Endothelial cell (in vitro differentiated cells): ENCODE data around the gene SLC19A3. TPM values are rescaled to one million over a fixed set of nuclear protein-coding genes. Genes with fewer than 3 reads are reported as not detected.

Experiments used
- DNase-seq: peaks from one replicate; pipeline ENCODE4 v3.0.0; 2021; ENCODE audit warnings: low spot score
- H3K27ac Mint-ChIP-seq: one replicate; pipeline ENCODE4 v1.8.0; 2021; ENCODE audit warnings: mixed read lengths, inconsistent platforms; ENCODE audit not compliant: unreplicated experiment
- H3K27me3 Mint-ChIP-seq: one replicate; pipeline ENCODE4 v1.8.0; 2021; ENCODE audit warnings: mild to moderate bottlenecking, moderate library complexity, mixed read lengths, inconsistent platforms; ENCODE audit not compliant: unreplicated experiment
- H3K36me3 Mint-ChIP-seq: one replicate; pipeline ENCODE4 v1.8.0; 2021; ENCODE audit warnings: mild to moderate bottlenecking, low read depth, mixed read lengths, inconsistent platforms; ENCODE audit not compliant: unreplicated experiment
- H3K4me1 Mint-ChIP-seq: one replicate; pipeline ENCODE4 v1.8.0; 2021; ENCODE audit warnings: mild to moderate bottlenecking, mixed read lengths, inconsistent platforms; ENCODE audit not compliant: unreplicated experiment
- H3K4me3 Mint-ChIP-seq: one replicate; pipeline ENCODE4 v1.8.0; 2021; ENCODE audit warnings: mild to moderate bottlenecking, mixed read lengths, inconsistent platforms; ENCODE audit not compliant: unreplicated experiment
- H3K9me3 Mint-ChIP-seq: one replicate; pipeline ENCODE4 v1.8.0; 2021; ENCODE audit warnings: mixed read lengths, inconsistent platforms; ENCODE audit not compliant: unreplicated experiment
- total RNA-seq: library from RNA; stranded (reverse); fragmentation: NEBNext Ultra II Directional; extraction: Animal tissue kit (Norgen Biotek cat#: 25700); gene quantifications from one replicate; pipeline ENCODE4 v1.2.1, GENCODE V29; 2021; ENCODE audit not compliant: unreplicated experiment
- TF ChIP-seq, protein P1 (sequence below): fragments of 200-600 bp; sonication (generic); IDR thresholded peaks from one replicate; pipeline ENCODE4 v1.5.0; 2021; ENCODE audit warnings: antibody characterized with exemption; ENCODE audit not compliant: unreplicated experiment

SLC19A3 gene
- total RNA-seq, 1 donor from 2014 or later: 0.62 TPM

DNA sequence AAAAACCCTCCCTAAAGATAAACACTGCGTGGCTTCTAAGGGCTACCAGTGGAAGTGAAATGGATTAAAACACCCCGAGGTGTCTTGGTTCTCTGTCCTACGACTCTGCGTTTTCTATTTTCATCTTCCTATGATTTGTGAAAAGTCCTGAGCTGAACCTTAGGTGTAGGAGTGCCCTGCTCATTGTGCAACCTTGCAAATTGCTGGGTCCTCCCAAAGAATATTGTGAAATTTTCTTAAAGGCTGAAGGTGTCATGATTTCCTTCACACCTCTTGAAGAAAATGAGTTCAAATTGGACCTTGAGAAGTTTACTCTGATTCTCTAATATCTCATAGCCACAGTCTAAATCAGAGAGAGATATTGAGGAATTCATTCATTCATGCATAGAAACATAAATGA is 1.8 kb upstream of the SLC19A3 start:
- Mint-ChIP-seq H3K4me3 (no peak overlapping the region), H3K36me3 (no peaks in the 10 kb centered on the region), H3K27ac (no peak overlapping the region), H3K4me1 (no peaks in the 10 kb centered on the region), H3K9me3 (no peaks in the 10 kb centered on the region), H3K27me3 (no peaks in the 10 kb centered on the region)
- no peak for DNase-seq
- TF ChIP-seq, protein P1, sequence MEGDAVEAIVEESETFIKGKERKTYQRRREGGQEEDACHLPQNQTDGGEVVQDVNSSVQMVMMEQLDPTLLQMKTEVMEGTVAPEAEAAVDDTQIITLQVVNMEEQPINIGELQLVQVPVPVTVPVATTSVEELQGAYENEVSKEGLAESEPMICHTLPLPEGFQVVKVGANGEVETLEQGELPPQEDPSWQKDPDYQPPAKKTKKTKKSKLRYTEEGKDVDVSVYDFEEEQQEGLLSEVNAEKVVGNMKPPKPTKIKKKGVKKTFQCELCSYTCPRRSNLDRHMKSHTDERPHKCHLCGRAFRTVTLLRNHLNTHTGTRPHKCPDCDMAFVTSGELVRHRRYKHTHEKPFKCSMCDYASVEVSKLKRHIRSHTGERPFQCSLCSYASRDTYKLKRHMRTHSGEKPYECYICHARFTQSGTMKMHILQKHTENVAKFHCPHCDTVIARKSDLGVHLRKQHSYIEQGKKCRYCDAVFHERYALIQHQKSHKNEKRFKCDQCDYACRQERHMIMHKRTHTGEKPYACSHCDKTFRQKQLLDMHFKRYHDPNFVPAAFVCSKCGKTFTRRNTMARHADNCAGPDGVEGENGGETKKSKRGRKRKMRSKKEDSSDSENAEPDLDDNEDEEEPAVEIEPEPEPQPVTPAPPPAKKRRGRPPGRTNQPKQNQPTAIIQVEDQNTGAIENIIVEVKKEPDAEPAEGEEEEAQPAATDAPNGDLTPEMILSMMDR: no peak

DNA sequence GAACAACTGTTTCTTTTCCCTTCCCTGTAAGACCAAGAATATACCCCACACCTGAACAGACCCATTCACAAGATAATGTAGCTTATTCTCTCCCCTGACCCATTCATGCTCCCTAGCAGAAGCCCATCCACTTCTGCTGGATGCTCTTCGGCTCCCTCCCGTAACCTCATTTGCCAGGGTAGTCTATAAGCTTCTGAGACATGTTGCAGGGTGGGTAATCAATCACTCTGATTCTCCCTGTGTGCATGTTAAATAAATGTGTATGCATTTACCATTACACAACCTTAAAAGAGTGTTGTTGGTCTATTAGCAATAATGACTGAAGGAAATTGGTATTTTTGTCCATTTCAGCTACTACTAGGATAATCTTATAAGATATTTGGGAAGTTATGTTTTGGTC is 1.3 kb downstream of the SLC19A3 start:
- Mint-ChIP-seq H3K27me3 (no peaks in the 10 kb centered on the region), H3K9me3 (no peaks in the 10 kb centered on the region), H3K27ac (no peak overlapping the region), H3K4me1 (peaks cover 6% of the 10 kb centered on the region), H3K4me3 (no peak overlapping the region), H3K36me3 (no peaks in the 10 kb centered on the region)
- TF ChIP-seq, protein P1: no peak
- DNase-seq: no peak

DNA sequence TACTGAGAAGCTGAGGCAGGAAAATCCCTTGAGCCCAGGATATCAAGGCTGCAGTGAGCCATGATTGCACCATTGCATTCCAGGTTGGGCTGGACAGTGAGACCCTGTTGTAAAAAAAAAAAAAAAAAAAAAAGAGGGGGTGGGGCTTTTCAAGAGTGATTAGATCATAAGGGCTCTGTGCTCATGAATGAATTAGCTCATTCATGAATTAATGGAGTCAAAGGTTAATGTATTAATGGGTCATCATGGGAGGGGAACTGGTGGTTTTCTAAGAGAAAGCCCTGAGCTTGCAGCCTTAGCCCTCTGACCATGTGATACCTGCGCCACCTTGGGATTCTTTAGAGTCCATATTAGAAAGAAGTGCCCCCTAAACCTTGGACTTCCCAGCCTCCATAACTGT is 4.5 kb downstream of the SLC19A3 start:
- no peaks in the 10 kb centered on the region for H3K36me3 Mint-ChIP-seq
- no peaks in the 10 kb centered on the region for H3K27me3 Mint-ChIP-seq
- H3K27ac Mint-ChIP-seq: no peak overlapping the region
- H3K4me1 Mint-ChIP-seq: peaks cover 6% of the 10 kb centered on the region
- no peaks in the 10 kb centered on the region for H3K9me3 Mint-ChIP-seq
- no peak for DNase-seq
- TF ChIP-seq, protein P1: no peak
- no peak overlapping the region for H3K4me3 Mint-ChIP-seq

DNA sequence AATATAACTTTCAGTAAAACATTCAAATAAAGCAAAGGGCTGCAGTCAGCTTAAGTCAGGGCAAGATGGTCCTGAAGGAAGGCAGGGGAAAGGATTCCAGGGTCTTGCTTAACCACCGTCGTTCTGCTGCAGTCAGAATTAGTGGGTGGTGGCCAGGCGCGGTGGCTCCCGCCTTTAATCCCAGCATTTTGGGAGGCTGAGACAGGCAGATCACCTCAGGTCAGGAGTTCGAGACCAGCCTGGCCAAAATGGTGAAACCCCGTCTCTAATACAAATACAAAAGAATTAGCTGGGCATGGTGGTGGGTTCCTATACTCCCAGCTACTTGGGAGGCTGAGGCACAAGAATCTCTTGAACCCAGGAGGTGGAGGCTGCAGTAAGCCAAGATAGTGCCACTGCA is 6.8 kb downstream of the SLC19A3 start:
- Mint-ChIP-seq H3K9me3 (no peaks in the 10 kb centered on the region), H3K27ac (no peak overlapping the region), H3K4me1 (peaks cover 6% of the 10 kb centered on the region), H3K4me3 (no peak overlapping the region), H3K36me3 (no peaks in the 10 kb centered on the region), H3K27me3 (no peaks in the 10 kb centered on the region)
- TF ChIP-seq, protein P1: no peak
- no peak for DNase-seq

DNA sequence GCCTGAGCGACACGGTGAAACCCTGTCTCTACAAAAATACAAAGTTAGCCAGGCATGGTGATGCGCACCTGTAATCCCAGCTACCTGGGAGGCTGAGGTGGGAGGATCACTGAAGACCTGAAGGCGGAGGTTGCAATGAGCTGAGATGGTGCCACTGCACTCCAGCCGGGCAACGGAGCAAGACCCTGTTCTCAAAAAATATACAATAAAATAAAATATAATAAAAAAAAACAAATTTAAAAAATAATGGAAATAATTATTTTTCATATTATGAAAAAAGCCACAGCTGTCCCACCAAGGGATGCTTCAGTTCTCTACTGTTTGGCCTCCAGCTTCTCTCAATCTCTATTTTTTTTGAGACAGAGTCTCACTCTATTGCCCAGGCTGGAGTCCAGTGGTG is 10.4 kb downstream of the SLC19A3 start:
- TF ChIP-seq, protein P1: no peak
- Mint-ChIP-seq H3K36me3 (no peaks in the 10 kb centered on the region), H3K27me3 (peaks cover 2% of the 10 kb centered on the region), H3K4me1 (no peaks in the 10 kb centered on the region), H3K4me3 (no peak overlapping the region), H3K9me3 (no peaks in the 10 kb centered on the region), H3K27ac (no peak overlapping the region)
- DNase-seq: no peak
